HG03175 (cell line): ENCODE data around the gene BICRA.
A peak's percentile ranks its signal among the peaks of the same experiment; 100 is the strongest.
"Not testable (repeated sequence)": the region's sequence is repeated elsewhere in the genome, so short reads cannot be mapped to it uniquely, and the experiment has no call there.

Source experiments
- ATAC-seq: cut with Tn5 transposase; IDR thresholded peaks from one replicate; pipeline ENCODE4 v1.9.1; 2021; ENCODE audit warnings: mild to moderate bottlenecking, moderate library complexity; ENCODE audit not compliant: unreplicated experiment

BICRA gene

GRCh38 chr19:47740866-47741519 is 132.1 kb downstream of the BICRA start:
- ATAC-seq = no peak

DNA sequence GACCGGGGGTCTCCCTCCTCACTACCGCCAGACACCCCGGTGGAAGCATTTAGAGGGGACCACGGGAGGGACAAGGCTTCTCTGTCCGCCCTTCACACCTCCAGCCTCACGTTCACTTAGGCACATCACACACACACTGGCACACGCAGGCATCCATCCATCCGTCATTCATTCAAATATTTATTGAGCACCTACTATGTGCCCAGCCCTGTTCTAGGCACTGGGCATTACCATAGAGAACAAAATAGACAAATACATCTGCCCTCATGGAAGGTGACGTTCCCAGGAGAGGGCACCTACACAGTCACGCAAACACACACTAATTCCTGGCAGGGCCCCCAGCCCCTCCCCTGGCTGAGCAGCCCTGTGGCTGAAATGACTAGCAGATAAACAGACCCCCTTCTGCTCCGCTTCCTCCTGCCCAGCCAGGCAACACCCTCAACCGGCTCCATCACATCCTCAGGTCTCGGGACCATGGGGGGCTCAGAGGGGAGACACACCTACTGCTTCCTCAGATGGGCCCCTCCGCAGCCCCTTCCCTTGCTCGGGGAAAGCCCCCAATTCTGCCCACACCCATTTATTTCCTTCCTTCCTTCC is 132.7 kb downstream of the BICRA start:
- no peak for ATAC-seq

GRCh38 chr19:47742634-47743033 is 133.7 kb downstream of the BICRA start:
- no peak for ATAC-seq

- peak; percentile 74 for ATAC-seq
These were observed 136.3 kb downstream of the BICRA start, which contains the start of gene NOP53 for GRCh38 chr19:47745010-47745901. NOP53 (plus strand) TSS chr19:47745546; CDS start chr19:47745560, 14 bp downstream.

- not testable (repeated sequence) for ATAC-seq
These were observed 137.2 kb downstream of the BICRA start for GRCh38 chr19:47746129-47746528.

DNA sequence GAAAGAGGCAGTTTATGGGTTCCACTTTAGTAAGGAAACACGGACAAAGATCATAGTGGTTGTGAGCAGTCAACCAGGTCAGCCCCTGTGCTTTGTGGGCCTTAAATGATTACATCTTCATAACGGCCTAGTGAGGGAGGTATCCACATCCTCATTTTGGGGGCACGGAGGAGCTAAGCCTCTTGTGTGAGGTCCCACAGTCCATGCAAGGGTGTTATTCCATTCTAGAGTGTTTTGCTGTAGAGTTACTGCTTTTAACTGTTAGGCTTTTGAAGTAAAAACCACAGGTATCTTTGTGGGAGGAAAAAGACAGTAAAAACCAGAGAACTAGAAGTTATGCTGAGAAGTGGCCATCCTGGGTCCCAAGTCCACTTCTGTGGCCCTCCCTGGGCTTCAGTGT is 140.4 kb downstream of the BICRA start:
- no peak for ATAC-seq

GRCh38 chr19:47750752-47751151 is 141.8 kb downstream of the BICRA start:
- ATAC-seq = no peak

- ATAC-seq = no peak
These were observed 143.7 kb downstream of the BICRA start for GRCh38 chr19:47752440-47753211.
